Stimulated activated effector memory CD8-positive, alpha-beta T cell treated with anti-CD3 and anti-CD28 coated beads, Interleukin-12 subunit alpha, Interleukin-12 subunit beta, amount 100 ng/mL, for 72 hours (primary cell): ENCODE measurements around the gene USP40.

Source experiments
- ATAC-seq: fragments of 150-1000 bp; cut with Tn5 transposase; 2 replicates; pipeline ENCODE4 v1.10.0; 2021
- DNase-seq, 2 donors: peaks; one replicate each; pipeline ENCODE4 v3.0.0; 2021 to 2022; ENCODE audit warnings: low spot score in 2 of 2
- H3K27ac Mint-ChIP-seq: one replicate; pipeline ENCODE4 v1.8.0; 2022; ENCODE audit warnings: mild to moderate bottlenecking, mixed read lengths
- H3K36me3 Mint-ChIP-seq: one replicate; pipeline ENCODE4 v1.8.0; 2022; ENCODE audit warnings: mild to moderate bottlenecking, mixed read lengths
- H3K4me1 Mint-ChIP-seq: one replicate; pipeline ENCODE4 v1.8.0; 2022; ENCODE audit warnings: mixed read lengths
- H3K4me3 Mint-ChIP-seq: one replicate; pipeline ENCODE4 v1.8.0; 2022; ENCODE audit warnings: mild to moderate bottlenecking, mixed read lengths
- H3K9me3 Mint-ChIP-seq: one replicate; pipeline ENCODE4 v1.8.0; 2022; ENCODE audit warnings: mixed read lengths

Gene USP40

GRCh38 chr2:233450864-233451575, 115.6 kb downstream of the USP40 start:
- Mint-ChIP-seq H3K27ac (peak overlapping the region; percentile 48), H3K4me3 (no peak overlapping the region), H3K36me3 (peaks cover 96% of the 10 kb centered on the region), H3K9me3 (no peaks in the 10 kb centered on the region), H3K4me1 (peaks cover 10% of the 10 kb centered on the region)
- no peak for DNase-seq
- no peak for ATAC-seq

DNA sequence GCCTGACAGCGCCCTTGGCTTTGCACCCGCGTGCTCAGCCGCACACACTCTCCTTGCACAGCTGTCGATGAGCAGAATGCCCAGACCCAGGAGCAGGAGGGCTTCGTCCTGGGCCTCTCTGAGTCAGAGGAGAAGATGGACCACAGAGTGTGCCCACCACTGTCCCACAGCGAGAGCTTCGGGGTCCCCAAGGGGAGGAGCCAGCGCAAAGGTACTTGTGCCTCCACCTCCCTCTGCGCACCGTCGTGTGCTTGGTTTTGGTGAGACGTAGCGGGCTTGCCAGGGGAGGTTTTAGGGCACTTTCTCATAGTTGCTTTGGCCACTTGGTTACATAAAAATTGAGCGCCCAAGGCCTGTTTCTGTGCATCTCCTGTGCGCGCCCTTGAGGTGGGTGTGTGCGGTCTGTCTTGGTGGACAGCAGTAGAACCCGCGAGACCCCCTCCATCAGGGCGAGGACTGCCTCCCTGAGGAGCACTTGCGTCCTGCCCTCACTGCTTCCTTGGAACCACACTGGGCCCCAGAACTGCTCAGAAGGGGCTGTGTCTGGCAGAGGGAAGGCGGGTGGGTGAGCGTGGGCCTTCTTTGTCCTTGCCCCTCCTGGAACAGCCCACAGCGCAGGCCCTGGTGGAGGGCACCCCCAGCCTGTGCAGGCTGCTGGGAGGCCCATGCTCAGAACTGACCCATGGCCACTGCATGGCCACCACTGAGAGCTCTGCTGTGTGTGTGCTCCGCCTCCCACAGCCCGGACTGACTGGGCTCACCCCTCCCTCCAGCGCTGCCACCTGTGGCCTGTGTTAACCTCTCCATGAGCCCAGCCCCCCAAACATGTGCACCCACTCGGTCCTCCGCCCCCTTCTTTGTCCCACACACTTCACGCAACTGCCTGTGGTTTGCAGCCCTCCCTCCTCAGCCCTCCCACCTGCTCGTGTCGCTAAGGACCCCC, 116.4 kb downstream of the USP40 start:
- Mint-ChIP-seq H3K4me1 (peaks cover 12% of the 10 kb centered on the region), H3K27ac (peak overlapping the region; percentile 48), H3K4me3 (no peak overlapping the region), H3K9me3 (no peaks in the 10 kb centered on the region), H3K36me3 (peaks cover 95% of the 10 kb centered on the region)
- DNase-seq (no peak), ATAC-seq (no peak)

DNA sequence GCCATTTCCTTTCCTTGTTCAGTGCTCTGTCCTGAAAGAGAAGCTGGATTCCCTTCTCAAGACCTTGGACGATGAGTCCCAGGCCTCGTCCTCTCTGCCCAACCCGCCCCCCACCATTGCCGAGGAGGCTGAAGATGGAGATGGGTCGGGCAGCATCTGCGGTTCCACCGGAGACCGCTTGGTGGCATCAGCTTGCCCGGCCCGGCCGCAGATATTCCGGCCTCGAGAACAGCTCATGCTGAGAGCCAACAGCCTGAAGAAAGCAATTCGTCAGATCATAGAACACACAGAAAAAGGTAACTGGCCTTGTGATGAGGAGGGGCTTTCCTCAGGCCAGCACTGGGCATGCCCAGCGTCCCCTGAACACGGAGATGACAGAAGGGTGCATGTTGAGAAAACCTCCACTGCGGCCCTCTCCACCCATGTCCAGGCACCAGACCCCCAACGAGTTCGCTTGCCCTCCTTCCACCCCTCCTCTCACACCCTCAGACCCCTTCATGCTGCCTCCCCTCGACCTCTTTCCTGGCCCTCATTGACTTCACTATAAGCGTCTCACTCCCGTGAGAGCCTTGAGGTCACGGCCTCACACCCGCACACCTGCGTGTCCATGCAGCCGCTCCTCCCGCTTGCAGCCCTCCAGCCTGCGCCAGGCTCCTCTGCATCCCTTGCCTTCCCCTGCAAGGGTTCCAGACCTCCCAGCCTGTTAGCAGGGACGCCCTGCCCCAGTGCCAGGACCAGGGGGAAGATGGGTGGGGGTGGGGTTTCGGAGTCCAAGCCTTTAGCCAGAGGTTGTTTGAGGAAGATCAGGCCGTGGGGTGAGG, 117.3 kb downstream of the USP40 start:
- Mint-ChIP-seq H3K36me3 (peaks cover 95% of the 10 kb centered on the region), H3K4me3 (no peak overlapping the region), H3K4me1 (peaks cover 21% of the 10 kb centered on the region), H3K9me3 (no peaks in the 10 kb centered on the region), H3K27ac (peak overlapping the region; percentile 48)
- ATAC-seq (no peak), DNase-seq (no peak)

GRCh38 chr2:233448575-233448974, 118.0 kb downstream of the USP40 start:
- peaks cover 28% of the 10 kb centered on the region for H3K4me1 Mint-ChIP-seq
- peaks cover 95% of the 10 kb centered on the region for H3K36me3 Mint-ChIP-seq
- H3K4me3 Mint-ChIP-seq = no peak overlapping the region
- DNase-seq (no peak), ATAC-seq (no peak)
- no peaks in the 10 kb centered on the region for H3K9me3 Mint-ChIP-seq
- peak overlapping the region; percentile 82 for H3K27ac Mint-ChIP-seq

GRCh38 chr2:233448220-233448559, 118.4 kb downstream of the USP40 start:
- ATAC-seq (no peak), DNase-seq (no peak)
- H3K4me1 Mint-ChIP-seq = peaks cover 29% of the 10 kb centered on the region
- H3K27ac Mint-ChIP-seq = peak overlapping the region; percentile 82
- H3K4me3 Mint-ChIP-seq = no peak overlapping the region
- H3K9me3 Mint-ChIP-seq = no peaks in the 10 kb centered on the region
- H3K36me3 Mint-ChIP-seq = peaks cover 95% of the 10 kb centered on the region

DNA sequence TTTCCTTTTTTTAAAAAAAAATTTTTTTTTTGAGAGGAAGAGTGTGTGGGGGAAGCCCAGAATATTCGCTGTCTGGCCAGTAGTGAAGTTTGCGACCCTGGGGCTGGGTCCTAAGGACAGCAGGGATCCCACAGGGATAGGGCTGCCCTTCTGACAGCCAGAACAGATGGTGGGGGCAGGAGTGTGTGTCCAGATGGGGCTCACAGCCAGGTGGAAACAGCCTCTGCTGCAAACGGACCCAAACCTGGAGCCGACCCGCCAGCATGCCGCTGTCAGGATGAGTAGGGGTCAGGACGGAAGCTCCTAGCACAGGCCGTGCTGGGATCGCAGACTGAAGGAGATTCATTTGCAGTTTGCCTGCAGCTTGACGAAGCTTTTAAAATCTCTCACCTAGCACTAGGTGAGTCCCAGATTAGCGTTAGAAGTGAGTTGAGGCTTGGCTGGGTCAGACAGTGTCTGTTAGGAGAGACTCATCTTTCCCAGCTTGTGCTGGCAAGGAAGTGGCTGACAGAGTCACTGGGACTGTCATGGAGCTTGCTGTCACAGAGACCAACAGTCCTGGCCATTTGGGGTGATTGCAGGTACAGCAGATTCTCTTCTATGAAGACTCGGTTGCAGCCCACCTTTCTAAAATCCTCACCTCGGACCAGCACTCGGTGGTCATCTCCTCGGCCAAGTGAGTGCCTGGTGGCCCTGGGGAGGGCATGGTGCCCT, 118.9 kb downstream of the USP40 start:
- DNase-seq = no peak
- Mint-ChIP-seq H3K9me3 (no peaks in the 10 kb centered on the region), H3K27ac (peak overlapping the region; percentile 82), H3K4me3 (no peak overlapping the region), H3K36me3 (peaks cover 95% of the 10 kb centered on the region), H3K4me1 (peaks cover 31% of the 10 kb centered on the region)
- no peak for ATAC-seq

- Mint-ChIP-seq H3K4me1 (peaks cover 35% of the 10 kb centered on the region), H3K4me3 (no peak overlapping the region), H3K27ac (no peak overlapping the region), H3K36me3 (peaks cover 92% of the 10 kb centered on the region), H3K9me3 (no peaks in the 10 kb centered on the region)
- no peak for DNase-seq
- no peak for ATAC-seq
Measured at GRCh38 chr2:233446606-233447305, 119.8 kb downstream of the USP40 start.

DNA sequence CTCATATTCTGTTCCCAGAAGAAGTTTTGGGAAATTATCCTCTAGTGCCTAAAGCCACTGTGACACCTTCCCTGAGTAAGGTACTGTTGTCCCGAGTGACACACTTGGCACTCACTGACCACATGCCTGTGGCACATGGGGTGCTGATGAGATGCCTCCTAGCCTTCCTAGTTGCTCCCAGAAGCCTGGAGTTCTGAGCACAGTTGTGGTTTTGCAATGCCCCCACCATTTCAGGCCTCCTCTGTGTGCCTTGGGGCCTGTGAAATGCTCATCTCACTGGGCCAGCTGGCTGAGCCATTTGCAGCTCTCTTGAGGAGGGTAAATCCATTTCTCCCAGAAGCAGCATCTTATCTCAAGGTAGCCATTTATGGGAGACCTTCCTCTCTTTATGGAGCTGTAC, 120.5 kb downstream of the USP40 start:
- H3K4me3 Mint-ChIP-seq = no peak overlapping the region
- peaks cover 40% of the 10 kb centered on the region for H3K4me1 Mint-ChIP-seq
- ATAC-seq (no peak), DNase-seq (no peak)
- H3K36me3 Mint-ChIP-seq = peaks cover 90% of the 10 kb centered on the region
- H3K9me3 Mint-ChIP-seq = no peaks in the 10 kb centered on the region
- H3K27ac Mint-ChIP-seq = no peak overlapping the region

DNA sequence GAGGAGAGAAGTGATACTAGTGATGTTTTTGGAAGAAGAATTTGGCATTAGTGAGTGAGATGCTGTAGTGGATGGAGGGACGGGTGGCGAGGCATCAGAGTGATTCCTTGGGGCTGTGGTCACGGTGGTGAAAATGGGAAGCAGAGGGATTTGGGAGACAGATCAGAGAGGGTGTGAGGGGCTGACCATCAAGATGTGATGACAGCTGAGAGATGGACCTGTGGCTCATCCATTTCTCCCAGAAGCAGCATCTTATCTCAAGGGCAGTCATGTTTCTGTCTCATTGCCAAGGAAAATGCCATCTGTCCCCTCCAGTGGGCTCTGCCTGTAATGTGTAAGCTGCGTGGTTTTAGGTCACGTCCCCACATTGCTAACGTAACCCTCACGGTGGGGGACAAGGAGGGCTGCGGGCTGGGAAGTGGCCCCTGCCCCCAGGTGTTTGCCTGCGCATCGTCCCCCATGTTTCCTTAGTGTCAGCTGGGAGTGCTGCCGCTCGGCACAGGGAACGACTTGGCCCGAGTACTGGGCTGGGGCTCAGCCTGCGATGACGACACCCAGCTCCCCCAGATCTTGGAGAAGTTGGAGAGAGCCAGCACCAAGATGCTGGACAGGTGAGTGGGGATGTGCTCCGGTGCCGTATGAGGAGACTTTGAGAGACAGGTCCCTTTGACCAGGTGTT, 121.3 kb downstream of the USP40 start:
- no peak overlapping the region for H3K4me3 Mint-ChIP-seq
- H3K27ac Mint-ChIP-seq = peak overlapping the region; percentile 67
- H3K36me3 Mint-ChIP-seq = peaks cover 82% of the 10 kb centered on the region
- ATAC-seq (no peak), DNase-seq (no peak)
- no peaks in the 10 kb centered on the region for H3K9me3 Mint-ChIP-seq
- H3K4me1 Mint-ChIP-seq = peaks cover 48% of the 10 kb centered on the region

DNA sequence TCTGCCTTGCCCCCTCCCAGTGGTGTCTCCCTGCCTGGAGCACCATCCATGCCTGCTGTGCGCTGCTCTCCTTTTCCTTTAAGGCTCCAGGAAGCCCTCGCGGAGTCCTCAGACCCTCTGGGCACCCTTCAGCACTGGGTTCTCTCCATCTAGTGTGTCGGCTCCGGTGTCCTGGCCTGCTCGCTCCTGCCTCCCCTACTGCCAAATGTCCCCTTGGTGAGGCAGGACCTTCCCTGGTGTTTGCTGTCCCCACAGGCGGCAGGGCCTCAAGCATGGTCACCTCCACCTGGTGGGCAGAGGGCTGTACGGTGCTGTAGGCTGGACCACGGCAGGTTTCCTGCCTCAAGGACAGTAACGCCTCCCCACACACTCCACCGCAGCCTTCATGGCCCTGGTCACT, 122.1 kb downstream of the USP40 start:
- Mint-ChIP-seq H3K4me1 (peaks cover 50% of the 10 kb centered on the region), H3K36me3 (peaks cover 80% of the 10 kb centered on the region), H3K27ac (peak overlapping the region; percentile 67), H3K4me3 (no peak overlapping the region), H3K9me3 (no peaks in the 10 kb centered on the region)
- ATAC-seq (no peak), DNase-seq (no peak)

DNA sequence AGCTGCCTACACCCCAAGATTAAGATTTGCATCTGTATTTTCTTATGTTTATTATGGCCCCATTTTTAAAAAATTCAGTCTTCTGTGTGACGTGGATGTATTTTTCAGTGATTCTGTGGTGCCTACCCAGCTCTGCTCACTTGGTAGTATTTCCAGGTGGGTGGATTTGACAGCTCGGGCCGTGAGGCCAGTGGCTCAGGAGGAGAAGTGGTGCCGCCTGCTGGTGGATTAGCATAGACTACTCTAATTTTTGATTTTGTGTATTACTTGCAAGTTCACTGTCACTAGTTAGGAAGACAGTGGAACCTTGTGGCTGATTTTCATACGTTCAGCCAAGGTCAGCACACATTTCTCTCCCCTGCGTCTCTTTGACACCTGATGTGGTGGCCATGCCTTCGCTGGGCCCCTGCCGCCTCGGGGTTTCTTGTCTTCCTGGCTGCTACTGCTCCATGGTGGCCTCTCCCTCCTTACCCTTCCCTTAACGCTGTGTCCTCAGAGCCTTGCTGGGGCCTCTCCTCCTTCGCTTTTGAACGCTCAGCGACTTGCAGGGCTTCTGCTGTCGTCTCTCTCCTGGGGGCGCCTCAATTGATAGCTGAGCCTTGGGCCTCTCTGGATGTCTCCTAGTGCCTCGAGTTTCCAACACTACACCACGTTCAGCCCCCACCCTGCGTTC, 122.9 kb downstream of the USP40 start:
- DNase-seq (peak; percentile 65 to 85), ATAC-seq (peak; percentile 91)
- peaks cover 53% of the 10 kb centered on the region for H3K4me1 Mint-ChIP-seq
- H3K9me3 Mint-ChIP-seq = no peaks in the 10 kb centered on the region
- H3K27ac Mint-ChIP-seq = peak overlapping the region; percentile 72
- no peak overlapping the region for H3K4me3 Mint-ChIP-seq
- peaks cover 80% of the 10 kb centered on the region for H3K36me3 Mint-ChIP-seq

GRCh38 chr2:233442028-233442310, 124.6 kb downstream of the USP40 start:
- H3K27ac Mint-ChIP-seq = peak overlapping the region; percentile 81
- peaks cover 50% of the 10 kb centered on the region for H3K4me1 Mint-ChIP-seq
- H3K36me3 Mint-ChIP-seq = peaks cover 80% of the 10 kb centered on the region
- no peak for DNase-seq
- H3K9me3 Mint-ChIP-seq = no peaks in the 10 kb centered on the region
- no peak overlapping the region for H3K4me3 Mint-ChIP-seq
- ATAC-seq = no peak

DNA sequence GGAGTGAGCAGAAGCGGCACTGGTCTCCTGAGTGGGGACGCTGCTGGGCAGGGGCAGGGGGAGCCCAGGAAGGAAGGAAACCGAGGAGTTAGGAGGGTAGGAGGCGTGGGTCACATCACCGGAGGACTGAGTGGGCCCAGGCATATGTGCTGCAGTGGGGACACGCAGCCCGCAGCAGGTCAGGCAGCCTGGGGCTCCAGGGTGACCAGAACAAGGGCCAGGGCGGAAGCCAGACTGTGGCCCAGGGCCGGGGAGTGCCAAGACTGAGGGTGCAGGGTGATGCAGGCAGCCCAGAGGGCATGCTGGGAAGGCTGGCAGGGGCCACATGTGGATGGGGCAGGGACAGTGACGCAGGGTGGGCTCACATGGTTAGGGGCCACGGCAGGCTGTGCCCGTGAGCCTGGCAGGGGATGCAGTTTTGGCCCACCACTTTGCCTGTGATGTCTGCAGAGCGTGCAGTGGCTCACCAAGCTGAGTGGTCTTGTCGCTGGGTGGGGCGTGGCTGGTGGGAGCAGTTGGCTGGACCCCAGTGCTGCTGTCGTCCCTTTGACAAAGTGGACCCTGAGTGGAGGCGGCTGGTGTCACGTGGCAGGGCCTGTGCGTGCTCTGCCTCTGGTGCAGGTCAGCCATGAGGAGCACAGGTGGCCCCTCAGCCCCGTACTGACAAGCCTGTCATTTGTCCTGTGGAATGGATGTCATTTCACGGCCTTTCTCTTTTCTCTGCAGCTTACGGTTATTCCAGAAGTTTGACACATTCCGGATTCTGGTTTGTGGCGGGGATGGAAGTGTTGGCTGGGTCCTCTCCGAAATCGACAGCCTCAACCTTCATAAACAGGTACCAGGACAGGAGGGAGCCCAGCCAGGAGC, 125.2 kb downstream of the USP40 start:
- Mint-ChIP-seq H3K27ac (peak overlapping the region; percentile 89), H3K9me3 (no peaks in the 10 kb centered on the region), H3K36me3 (peaks cover 83% of the 10 kb centered on the region), H3K4me3 (no peak overlapping the region), H3K4me1 (peaks cover 50% of the 10 kb centered on the region)
- DNase-seq (no peak), ATAC-seq (no peak)
